ENCODE results near the gene DOK7. TPM values are rescaled to one million over a fixed set of nuclear protein-coding genes. Genes with fewer than 3 reads are reported as not detected.

The DOK7 gene
- total and polyA plus RNA-seq, 8 donors: 0.37 to 8.1 (median 4.3) TPM; not detected in 1

DNA sequence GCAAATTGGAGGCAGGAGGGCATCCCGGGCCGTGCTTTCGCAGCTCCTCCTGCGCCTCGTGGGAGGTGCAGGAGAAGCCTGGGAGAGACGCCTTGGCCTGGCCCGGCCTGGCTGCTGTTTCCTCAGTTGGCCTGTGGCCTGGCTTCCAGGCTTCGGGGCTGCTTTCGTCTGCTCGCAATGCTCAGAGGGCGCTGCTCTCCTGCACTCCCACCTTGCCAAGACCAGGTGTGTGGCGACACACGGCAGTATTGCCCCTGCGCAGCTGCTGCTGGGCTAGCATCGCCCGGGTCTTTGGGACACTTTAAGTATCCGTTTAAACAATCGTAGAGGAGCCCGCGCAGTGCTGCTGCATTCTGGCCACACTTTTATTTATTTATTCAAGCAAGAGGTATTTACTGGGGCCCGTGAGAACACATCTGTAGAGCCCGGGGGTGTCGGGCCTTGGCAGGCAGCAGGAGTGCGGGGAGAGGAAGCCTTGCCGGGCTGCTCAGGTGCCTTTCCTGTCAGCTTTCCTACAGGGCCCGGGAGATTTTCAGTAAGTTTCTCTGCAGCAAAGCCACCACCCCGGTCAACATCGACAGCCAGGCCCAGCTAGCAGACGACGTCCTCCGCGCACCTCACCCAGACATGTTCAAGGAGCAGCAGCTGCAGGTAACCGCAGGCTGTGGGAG is 47.5 kb upstream of the DOK7 start:
- no peaks in the 10 kb centered on the region for H3K9me3 ChIP-seq
- WGBS, 5 donors: 87 to 92% (median 91%) methylated on average over 25 to 33 of the region's 33 CpGs
- no peak for DNase-seq
- no peak for TF ChIP-seq POLR2AphosphoS5 (IDR thresholded peaks at IDR 0.05)
- no peak for TF ChIP-seq POLR2A (IDR thresholded peaks at IDR 0.05)
- H3K4me1 ChIP-seq: no peaks in the 10 kb centered on the region
- peaks cover 15 to 60% (median 46%) of the 10 kb centered on the region in 4 donors for H3K36me3 ChIP-seq
- H3K27ac ChIP-seq: no peak overlapping the region
- intact Hi-C loops (cut with DNase I; ENCODE audit: low total_unique reads): no loop called here
- no peaks in the 10 kb centered on the region for H3K27me3 ChIP-seq
- H3K4me3 ChIP-seq: no peak overlapping the region

DNA sequence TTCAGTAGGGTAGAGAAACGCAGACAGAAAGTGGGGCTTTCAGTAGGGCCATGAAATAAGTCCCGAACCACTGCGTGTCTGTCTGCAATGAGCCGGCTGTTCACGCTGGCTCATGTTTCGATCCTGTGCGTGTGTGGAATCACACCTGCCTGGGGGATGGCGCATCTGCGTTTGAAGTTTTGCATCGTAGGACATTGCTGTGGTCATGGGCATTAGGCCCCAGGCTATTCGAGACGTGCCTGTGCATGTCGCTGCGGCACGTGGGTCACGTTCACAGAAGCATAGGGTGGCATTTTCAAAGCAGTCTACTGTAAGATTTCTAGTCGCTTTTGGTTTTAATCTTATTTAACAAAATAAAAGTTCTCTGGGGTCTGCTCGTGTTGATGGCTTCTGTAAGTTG is 46.8 kb upstream of the DOK7 start:
- intact Hi-C loops (cut with DNase I; ENCODE audit: low total_unique reads): no loop called here
- DNase-seq: no peak
- Histone ChIP-seq H3K4me1 (no peaks in the 10 kb centered on the region), H3K27me3 (no peaks in the 10 kb centered on the region), H3K4me3 (no peak overlapping the region), H3K9me3 (no peaks in the 10 kb centered on the region), H3K36me3 (peaks cover 15 to 66% (median 51%) of the 10 kb centered on the region in 4 donors), H3K27ac (no peak overlapping the region)
- 87 to 91% (median 90%) methylated on average over 18 of the region's 18 CpGs for WGBS, 5 donors
- TF ChIP-seq EP300 (IDR thresholded peaks at IDR 0.05) (no peak), POLR2A (IDR thresholded peaks at IDR 0.05) (no peak), POLR2AphosphoS5 (IDR thresholded peaks at IDR 0.05) (no peak), CTCF (IDR thresholded peaks at IDR 0.05) (no peak)

- Histone ChIP-seq H3K27ac (no peak overlapping the region), H3K36me3 (peaks cover 15 to 72% (median 56%) of the 10 kb centered on the region in 4 donors), H3K4me3 (no peak overlapping the region), H3K4me1 (no peaks in the 10 kb centered on the region), H3K27me3 (no peaks in the 10 kb centered on the region), H3K9me3 (no peaks in the 10 kb centered on the region)
- TF ChIP-seq POLR2AphosphoS5 (IDR thresholded peaks at IDR 0.05): no peak
- no peak for TF ChIP-seq CTCF (IDR thresholded peaks at IDR 0.05)
- no peak for TF ChIP-seq EP300 (IDR thresholded peaks at IDR 0.05)
- no peak for TF ChIP-seq POLR2A (IDR thresholded peaks at IDR 0.05)
- WGBS, 5 donors: 92 to 99% (median 97%) methylated on average over 13 to 17 of the region's 17 CpGs
- no peak for DNase-seq
- intact Hi-C loops (cut with DNase I; ENCODE audit: low total_unique reads): no loop called here
These were observed 46.3 kb upstream of the DOK7 start for GRCh38 chr4:3416821-3417221.

- H3K36me3 ChIP-seq: peaks cover 17 to 78% (median 62%) of the 10 kb centered on the region in 4 donors
- 92 to 94% (median 93%) methylated on average over 21 of the region's 21 CpGs for WGBS, 5 donors
- intact Hi-C loops (cut with DNase I; ENCODE audit: low total_unique reads): no loop called here
- no peaks in the 10 kb centered on the region for H3K27me3 ChIP-seq
- no peaks in the 10 kb centered on the region for H3K4me1 ChIP-seq
- no peak for TF ChIP-seq CTCF (IDR thresholded peaks at IDR 0.05)
- no peak for TF ChIP-seq POLR2AphosphoS5 (IDR thresholded peaks at IDR 0.05)
- no peak for TF ChIP-seq EP300 (IDR thresholded peaks at IDR 0.05)
- no peak for TF ChIP-seq POLR2A (IDR thresholded peaks at IDR 0.05)
- no peaks in the 10 kb centered on the region for H3K9me3 ChIP-seq
- H3K4me3 ChIP-seq: no peak overlapping the region
- H3K27ac ChIP-seq: no peak overlapping the region
- no peak for DNase-seq
These were observed 45.7 kb upstream of the DOK7 start for GRCh38 chr4:3417448-3417847.
